Activated gamma-delta T cell (primary cell): ENCODE data around the gene CDK11B.
"Not testable (repeated sequence)": the region's sequence is repeated elsewhere in the genome, so short reads cannot be mapped to it uniquely, and the experiment has no call there.

Experiments
- DNase-seq: peaks from one replicate; lab custom pipeline; 2025; lab: John Stamatoyannopoulos, UW

CDK11B gene

DNA sequence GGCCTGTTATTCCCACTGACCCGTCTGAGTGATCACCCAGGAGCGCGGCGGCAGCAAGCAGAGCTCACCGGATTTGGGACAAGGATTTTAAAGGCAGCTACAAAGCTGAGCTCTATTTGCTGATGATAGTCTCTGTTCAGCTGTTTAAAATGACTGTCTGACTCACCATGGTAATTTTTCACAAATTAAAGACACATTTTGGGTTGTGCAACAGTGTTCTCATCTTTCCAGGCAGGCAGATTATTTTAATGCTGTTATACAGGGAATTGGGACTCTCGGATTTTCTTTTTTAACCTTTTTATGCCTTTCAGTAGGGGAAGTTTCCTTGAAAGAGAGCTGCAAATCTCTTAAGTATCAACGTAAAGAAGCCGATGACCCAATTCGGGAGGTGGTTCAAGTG is 3.6 kb upstream of the CDK11B start:
- not testable (repeated sequence) for DNase-seq

- DNase-seq, result not testable (repeated sequence)
These were observed 10.5 kb downstream of the CDK11B start for GRCh38 chr1:1648265-1648664.

DNA sequence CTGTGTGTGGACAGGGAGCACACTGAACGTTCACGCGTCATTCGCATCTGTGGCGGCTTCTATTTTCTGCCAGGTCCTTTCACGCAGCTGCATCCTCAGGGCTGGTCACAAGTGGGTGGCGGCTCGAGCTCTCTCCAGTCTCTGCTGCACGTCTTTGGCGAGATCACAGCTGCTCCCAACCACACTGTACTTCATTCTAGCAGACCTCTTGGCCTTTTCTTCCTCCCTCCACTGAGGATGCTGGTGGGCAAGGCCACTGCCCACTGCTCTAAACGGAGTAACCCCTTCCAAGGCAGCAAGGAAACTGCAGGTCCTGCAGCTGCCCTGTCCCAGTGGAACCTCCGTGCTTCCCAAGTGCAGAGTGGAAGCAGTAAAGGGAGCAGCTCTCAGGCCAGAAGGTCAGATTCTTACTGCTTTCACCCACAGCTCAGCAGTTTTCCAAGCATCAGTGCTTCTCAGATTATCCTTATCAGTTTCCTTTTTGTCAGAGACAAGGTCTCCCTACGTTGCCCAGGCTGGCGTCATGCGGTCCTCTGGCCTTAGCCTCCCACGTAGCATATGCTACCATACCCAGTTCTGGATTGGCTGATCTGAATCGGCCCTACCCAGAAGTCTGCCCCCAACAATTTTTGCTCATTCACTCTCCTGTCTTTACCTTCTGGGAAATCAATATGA is 11.1 kb downstream of the CDK11B start:
- not testable (repeated sequence) for DNase-seq

GRCh38 chr1:1646326-1646725 is 12.5 kb downstream of the CDK11B start:
- not testable (repeated sequence) for DNase-seq

GRCh38 chr1:1640711-1641461 is 17.9 kb downstream of the CDK11B start:
- DNase-seq, result not testable (repeated sequence)

DNA sequence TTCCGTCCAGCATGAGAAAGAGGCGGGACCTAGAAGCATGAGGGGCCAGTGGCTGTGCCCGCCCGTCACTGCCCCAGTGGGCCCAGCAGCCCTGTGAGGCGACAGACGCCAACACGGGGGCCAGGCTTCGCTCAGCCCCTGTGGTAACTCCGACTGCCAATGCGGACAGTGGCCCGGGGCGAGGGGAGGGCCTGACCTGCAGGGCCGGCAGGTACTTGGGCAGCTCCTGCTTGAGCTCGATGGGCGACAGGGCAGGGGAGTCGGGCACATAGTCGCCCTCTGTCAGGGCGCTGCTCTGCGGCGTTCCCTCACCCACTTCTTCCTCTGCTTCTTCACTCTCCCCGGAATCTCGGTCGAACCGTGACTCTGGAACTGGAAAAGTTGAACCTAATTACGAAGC is 18.7 kb downstream of the CDK11B start:
- not testable (repeated sequence) for DNase-seq

DNA sequence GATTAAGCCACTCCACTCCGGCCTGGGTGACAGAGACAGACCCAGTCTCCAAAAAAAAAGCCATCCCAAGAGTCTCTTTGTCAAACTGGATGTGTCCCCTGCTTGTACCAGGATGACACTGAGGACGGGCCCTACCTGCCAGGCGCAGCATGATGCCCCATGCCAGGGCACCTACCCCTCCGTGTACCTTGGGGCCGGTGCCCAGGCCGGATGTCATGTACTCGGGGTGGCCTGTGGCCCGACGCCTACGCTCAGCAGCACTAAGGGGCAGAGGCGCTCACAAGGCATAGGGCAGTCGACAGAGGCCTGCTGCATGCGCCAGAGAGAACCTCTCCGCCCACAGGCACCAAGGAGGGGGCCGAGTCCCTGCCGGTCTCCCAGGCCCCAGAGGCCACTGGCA is 19.4 kb downstream of the CDK11B start:
- DNase-seq, result not testable (repeated sequence)

GRCh38 chr1:1638528-1638927 is 20.3 kb downstream of the CDK11B start:
- not testable (repeated sequence) for DNase-seq

- DNase-seq, result not testable (repeated sequence)
These were observed 21.3 kb downstream of the CDK11B start for GRCh38 chr1:1637479-1637875.

DNA sequence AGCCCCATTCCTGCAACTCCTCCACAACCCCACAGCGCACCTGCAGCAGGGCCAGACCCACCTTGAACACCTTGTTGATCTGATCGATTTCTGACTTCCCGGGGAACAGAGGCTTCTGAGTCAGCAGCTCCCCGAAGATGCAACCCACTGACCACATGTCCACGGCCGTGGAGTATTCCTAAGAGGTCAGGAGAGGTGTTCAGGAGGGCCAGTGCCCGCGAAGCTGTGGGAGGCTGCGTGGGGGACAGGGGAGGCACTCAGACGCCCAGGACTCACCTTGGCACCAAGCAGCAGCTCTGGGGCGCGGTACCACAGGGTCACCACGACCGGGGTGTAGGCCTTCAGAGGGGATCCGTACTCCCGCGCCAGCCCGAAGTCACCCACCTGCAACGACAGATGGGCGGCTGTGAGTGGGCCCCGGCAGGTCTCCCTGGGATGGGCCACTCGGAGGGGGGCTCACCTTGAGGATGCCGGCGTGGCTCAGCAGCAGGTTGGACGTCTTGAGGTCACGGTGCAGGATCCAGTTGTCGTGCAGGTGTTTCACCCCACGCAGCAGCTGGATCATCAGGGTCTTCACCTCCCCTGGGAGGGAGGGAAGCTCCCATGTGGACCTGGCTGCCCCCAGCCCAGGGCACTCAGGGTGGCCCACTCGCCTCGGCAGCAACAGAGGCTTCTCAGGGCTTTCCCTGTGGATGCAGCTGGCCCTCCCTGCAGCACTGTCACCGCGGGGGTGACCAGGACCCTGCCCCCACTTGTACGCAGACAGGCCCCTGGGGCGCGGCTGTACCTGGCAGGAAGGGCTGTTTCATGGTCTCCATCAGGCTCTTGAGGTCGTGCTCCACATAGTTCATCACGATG is 22.0 kb downstream of the CDK11B start:
- DNase-seq, result not testable (repeated sequence)

DNA sequence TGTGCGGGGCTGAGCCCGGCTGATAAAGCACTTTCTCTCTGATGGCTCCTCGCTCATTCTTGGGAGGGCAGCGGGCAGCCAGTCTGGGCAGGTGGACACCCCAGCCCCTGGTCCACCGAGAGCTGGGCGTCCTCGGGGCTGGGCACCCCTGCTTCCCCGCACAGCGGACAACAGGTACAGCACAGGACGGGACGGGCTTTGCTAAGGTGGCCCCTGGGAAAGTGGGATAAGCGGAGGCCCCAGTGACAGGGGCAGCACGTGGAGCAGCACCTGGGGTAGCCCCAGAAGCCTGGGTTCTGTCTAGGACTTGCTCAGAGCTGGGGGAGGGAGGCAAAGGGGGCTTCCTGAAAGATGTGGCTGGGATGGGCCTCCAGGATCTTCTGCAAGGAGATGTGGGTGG is 24.2 kb downstream of the CDK11B start:
- not testable (repeated sequence) for DNase-seq

DNA sequence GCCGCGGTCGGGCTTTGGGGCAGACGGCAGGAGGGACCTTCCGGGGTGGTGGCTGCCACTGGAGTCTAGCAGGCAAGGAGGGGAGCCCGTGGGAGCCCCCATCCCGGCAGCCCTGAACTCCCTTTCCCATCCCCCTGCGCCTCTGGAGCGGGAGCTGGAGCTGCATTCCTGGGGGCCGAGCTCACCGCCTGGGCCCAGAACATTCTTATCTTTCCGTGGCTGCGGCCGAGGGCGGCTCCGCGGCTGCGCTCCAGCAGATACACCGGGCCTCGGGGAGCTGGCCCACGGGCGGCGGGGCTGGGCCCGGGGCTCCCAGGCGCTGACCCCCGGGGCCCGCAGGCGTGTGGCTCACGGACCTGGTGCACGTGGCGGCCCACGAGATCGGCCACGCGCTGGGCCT is 25.4 kb downstream of the CDK11B start:
- DNase-seq, result not testable (repeated sequence)

DNA sequence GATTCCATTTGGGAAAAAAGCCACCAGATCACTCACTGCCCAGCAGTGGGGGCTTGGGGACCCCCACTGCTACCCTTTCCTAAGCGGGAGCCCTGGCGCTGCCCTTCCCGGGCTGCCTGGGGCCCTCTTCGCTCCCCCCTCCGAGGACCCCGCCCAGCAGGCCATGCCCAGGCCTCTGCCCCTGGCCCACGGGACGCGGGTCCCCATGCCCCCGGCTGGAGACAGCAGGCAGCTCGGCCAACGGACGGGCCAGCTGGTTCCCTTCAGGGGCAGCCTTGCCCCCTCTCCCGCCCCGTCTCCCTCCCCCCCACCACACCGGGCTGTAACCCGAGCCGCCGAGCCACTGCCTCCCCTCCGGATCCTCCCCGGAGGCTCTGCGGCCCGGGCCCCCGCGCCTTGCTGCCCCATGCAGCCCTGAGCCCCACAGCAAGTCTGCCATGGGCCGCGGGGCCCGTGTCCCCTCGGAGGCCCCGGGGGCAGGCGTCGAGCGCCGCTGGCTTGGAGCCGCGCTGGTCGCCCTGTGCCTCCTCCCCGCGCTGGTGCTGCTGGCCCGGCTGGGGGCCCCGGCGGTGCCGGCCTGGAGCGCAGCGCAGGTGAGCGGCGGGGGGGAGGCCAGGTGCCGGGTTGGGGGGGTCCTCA is 26.9 kb downstream of the CDK11B start, which contains the start of gene MMP23B:
TSS of gene MMP23B (plus strand) at position 392 of the 639 bp plus-strand sequence. CDS start at position 438, 46 bp downstream.
- DNase-seq, result no peak

DNA sequence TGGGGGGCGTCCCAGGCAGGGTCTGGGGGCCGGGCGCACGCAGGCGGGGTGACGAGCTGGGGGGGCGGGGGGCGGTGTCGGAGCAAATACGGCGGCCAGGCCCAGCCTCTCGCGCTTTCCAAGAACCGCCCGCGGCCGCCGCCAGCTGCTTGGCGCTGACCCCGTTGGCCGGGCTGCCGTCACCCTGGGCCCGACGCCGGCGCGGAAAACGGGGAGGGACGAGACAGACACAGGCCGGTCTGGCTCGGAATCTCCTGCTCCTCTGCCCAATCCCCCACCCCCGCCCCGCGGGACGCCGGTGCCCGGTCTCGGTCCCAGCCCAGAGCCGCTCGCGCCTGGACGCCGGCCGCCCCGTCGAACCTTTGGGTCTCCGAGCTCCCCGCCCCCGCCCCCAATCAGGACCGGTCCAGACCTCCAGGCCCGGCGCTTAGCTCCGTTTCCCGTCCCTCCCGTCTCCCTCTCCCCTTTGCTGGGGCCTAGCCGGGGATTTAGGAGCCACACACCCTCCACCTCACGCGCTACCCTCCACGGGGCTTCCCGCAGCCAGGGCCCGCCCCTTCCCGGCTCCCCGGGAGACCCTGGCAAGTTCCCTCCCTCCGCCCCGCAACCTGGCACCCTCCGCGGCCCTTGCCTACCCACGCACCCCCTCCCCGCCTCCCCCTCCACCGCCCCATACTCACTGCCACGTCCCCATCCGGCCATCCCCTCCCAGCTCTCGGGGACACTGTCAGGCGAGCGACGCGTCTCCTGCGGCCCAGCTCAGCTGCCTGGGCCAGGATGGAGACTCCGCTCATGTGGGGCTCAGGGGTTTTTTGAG is 27.6 kb downstream of the CDK11B start:
- DNase-seq, result peak; percentile 54

GRCh38 chr1:1630191-1630964 is 28.4 kb downstream of the CDK11B start:
- peak; percentile 97 for DNase-seq

- DNase-seq, result peak; percentile 89
These were observed 29.2 kb downstream of the CDK11B start for GRCh38 chr1:1629430-1630190.

DNA sequence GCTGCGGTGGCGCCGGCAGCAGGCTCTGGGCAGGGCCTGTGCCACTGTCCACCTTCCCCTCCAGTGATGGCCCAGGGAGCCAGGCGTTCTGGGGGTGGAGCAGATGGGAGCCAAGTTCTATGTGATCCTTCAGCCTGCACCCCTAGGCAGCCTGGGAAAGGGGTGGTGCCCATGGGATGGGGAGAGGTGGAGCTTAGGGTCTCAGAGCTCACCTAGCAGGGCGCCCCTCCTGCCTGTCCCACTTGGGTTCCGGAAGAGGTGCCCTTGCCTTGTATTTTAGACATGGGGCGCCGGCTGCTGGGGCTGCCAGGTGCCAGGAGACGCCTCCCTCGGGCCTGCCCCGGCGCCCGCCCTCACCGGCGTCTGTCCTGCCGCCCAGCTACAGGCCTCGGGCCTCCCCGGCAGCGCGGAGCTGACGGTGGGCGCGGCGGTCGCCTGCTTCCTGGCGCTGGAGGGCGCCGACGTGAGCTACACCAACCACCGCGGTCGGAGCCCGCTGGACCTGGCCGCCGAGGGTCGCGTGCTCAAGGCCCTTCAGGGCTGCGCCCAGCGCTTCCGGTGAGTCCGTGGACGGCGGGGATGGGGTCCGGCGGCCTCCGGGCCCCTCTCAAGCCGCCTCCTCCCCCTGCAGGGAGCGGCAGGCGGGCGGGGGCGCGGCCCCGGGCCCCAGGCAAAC is 29.9 kb downstream of the CDK11B start:
- peak; percentile 46 for DNase-seq

DNA sequence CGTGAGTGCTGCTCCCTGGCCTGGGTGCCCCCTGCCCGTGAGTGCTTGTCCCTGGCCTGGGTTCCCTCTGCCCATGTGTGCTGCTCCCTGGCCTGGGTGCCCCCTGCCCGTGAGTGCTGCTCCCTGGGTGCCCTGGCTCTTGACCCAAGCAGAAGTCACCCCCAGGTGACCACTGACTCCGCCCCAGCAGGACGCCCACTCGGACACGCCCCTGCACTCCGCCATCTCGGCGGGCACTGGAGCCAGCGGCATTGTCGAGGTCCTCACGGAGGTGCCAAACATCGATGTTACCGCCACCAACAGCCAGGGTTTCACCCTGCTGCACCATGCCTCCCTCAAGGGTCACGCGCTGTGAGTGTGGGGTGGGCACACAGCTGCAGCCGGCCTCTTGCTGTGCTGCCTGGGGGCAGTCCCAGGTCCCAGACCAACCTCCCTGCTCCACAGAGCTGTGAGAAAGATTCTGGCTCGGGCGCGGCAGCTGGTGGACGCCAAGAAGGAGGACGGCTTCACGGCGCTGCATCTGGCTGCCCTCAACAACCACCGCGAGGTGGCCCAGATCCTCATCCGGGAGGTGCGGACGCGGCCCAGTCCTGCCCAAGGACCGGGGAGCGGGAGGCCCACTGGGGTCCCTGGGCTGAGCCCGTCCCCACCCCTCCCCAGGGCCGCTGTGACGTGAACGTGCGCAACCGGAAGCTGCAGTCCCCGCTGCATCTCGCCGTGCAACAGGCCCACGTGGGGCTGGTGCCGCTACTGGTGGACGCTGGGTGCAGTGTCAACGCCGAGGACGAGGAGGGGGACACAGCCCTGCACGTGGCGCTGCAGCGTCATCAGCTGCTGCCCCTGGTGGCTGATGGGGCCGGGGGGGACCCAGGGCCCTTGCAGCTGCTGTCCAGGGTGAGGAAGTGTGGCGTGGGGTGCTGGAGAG is 30.7 kb downstream of the CDK11B start:
- DNase-seq, result no peak
